Upper lobe of left lung (tissue), 4 donors: ENCODE measurements around the gene FAM217A.

Experiments
- POLR2A ChIP-seq, 4 donors: fragments of 450-650 bp; IDR thresholded peaks; one replicate each; pipeline ENCODE4 v1.5.1; 2016 to 2017; ENCODE audit warnings: antibody characterized with exemption in 4 of 4, mild to moderate bottlenecking in 2 of 4
- TF ChIP-seq, protein P1 (sequence below), 6 experiments: fragments of 450-650 bp in 4 of 6; fragments of 200-600 bp in 2 of 6; sonication (generic) in 2 of 6; IDR thresholded peaks; one replicate each; pipeline ENCODE4 v1.5.1; 2016 to 2019; ENCODE audit warnings: antibody characterized with exemption in 6 of 6

DNA sequence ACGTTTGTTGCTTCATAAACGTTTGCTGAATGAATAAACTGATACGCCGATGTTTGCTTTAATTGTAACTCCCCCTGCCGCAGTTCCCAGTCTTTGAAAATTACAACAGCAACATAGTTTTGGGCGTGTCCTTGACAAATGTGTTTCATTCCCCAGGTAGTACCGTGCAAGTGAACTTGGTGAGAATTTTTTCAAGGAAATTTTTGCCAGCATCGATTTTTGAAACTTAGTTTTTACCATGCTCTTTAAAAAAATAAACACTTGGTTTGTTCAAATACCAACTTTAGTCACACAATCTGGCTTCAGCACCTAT, 60.1 kb downstream of the FAM217A start:
- no peak for TF ChIP-seq POLR2A (IDR thresholded peaks at IDR 0.05)
- TF ChIP-seq, protein P1, sequence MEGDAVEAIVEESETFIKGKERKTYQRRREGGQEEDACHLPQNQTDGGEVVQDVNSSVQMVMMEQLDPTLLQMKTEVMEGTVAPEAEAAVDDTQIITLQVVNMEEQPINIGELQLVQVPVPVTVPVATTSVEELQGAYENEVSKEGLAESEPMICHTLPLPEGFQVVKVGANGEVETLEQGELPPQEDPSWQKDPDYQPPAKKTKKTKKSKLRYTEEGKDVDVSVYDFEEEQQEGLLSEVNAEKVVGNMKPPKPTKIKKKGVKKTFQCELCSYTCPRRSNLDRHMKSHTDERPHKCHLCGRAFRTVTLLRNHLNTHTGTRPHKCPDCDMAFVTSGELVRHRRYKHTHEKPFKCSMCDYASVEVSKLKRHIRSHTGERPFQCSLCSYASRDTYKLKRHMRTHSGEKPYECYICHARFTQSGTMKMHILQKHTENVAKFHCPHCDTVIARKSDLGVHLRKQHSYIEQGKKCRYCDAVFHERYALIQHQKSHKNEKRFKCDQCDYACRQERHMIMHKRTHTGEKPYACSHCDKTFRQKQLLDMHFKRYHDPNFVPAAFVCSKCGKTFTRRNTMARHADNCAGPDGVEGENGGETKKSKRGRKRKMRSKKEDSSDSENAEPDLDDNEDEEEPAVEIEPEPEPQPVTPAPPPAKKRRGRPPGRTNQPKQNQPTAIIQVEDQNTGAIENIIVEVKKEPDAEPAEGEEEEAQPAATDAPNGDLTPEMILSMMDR (IDR thresholded peaks at IDR 0.05): no peak
